ENCODE data around the gene DPEP1. TPM values are rescaled to one million over a fixed set of nuclear protein-coding genes. Genes with fewer than 3 reads are reported as not detected.
"Not testable (repeated sequence)": the region's sequence is repeated elsewhere in the genome, so short reads cannot be mapped to it uniquely, and the experiment has no call there.

Gene DPEP1
- total RNA-seq, 6 experiments from 2014 or later: 0.93 TPM; not detected in 5

GRCh38 chr16:89586853-89587252 lies 26.6 kb upstream of the DPEP1 start:
- intact Hi-C loops (cut with DNase I): no loop called here
- Histone ChIP-seq H3K27me3 (no peaks in the 10 kb centered on the region), H3K36me3 (no peaks in the 10 kb centered on the region), H3K27ac (no peak overlapping the region), H3K4me1 (peaks cover 0 to 8% (median 3%) of the 10 kb centered on the region in 4 donors), H3K9me3 (no peaks in the 10 kb centered on the region), H3K4me3 (no peak overlapping the region)
- WGBS (ENCODE audit: insufficient coverage, low coverage, low lambda C conversion rate, missing lambda C conversion rate): 33% methylated on average over 1 of the region's 25 CpGs
- ATAC-seq (peak in 1 of 4 donors; percentile 3), DNase-seq (no peak)
- TF ChIP-seq CTCF (IDR thresholded peaks at IDR 0.05) (no peak), POLR2A (IDR thresholded peaks at IDR 0.05) (no peak)

GRCh38 chr16:89587676-89588075 lies 25.8 kb upstream of the DPEP1 start:
- ATAC-seq; H3K4me1 ChIP-seq; H3K4me3 ChIP-seq; H3K27ac ChIP-seq; H3K36me3 ChIP-seq; H3K27me3 ChIP-seq; H3K9me3 ChIP-seq; DNase-seq; intact Hi-C loops (cut with DNase I): not testable (repeated sequence)
- WGBS (ENCODE audit: insufficient coverage, low coverage, low lambda C conversion rate, missing lambda C conversion rate): no CpG with 5 or more reads among the region's 36 CpGs

- ATAC-seq (no peak), DNase-seq (no peak)
- TF ChIP-seq POLR2A (IDR thresholded peaks at IDR 0.05): no peak
- TF ChIP-seq CTCF (IDR thresholded peaks at IDR 0.05): no peak
- Histone ChIP-seq H3K36me3 (no peaks in the 10 kb centered on the region), H3K27me3 (no peaks in the 10 kb centered on the region), H3K27ac (no peak overlapping the region), H3K9me3 (no peaks in the 10 kb centered on the region), H3K4me3 (no peak overlapping the region), H3K4me1 (no peaks in the 10 kb centered on the region)
- intact Hi-C loops (cut with DNase I): no loop called here
- 95% methylated on average over 7 of the region's 26 CpGs for WGBS (ENCODE audit: insufficient coverage, low coverage, low lambda C conversion rate, missing lambda C conversion rate)
Measured at GRCh38 chr16:89588413-89589109, 24.9 kb upstream of the DPEP1 start.

GRCh38 chr16:89589241-89589926 lies 24.1 kb upstream of the DPEP1 start:
- DNase-seq: no peak
- Histone ChIP-seq H3K36me3 (no peaks in the 10 kb centered on the region), H3K27me3 (no peaks in the 10 kb centered on the region), H3K4me3 (no peak overlapping the region), H3K27ac (no peak overlapping the region), H3K4me1 (no peaks in the 10 kb centered on the region), H3K9me3 (no peaks in the 10 kb centered on the region)
- TF ChIP-seq POLR2A (IDR thresholded peaks at IDR 0.05): no peak
- TF ChIP-seq CTCF (IDR thresholded peaks at IDR 0.05): no peak
- intact Hi-C loops (cut with DNase I): no loop called here
- ATAC-seq: no peak
- WGBS (ENCODE audit: insufficient coverage, low coverage, low lambda C conversion rate, missing lambda C conversion rate): 94% methylated on average over 6 of the region's 21 CpGs

GRCh38 chr16:89593841-89594240 lies 19.6 kb upstream of the DPEP1 start:
- Histone ChIP-seq H3K4me1 (no peaks in the 10 kb centered on the region), H3K27me3 (no peaks in the 10 kb centered on the region), H3K27ac (no peak overlapping the region), H3K36me3 (no peaks in the 10 kb centered on the region), H3K4me3 (no peak overlapping the region), H3K9me3 (no peaks in the 10 kb centered on the region)
- DNase-seq (no peak), ATAC-seq (no peak)
- TF ChIP-seq CTCF (IDR thresholded peaks at IDR 0.05) (no peak), POLR2A (IDR thresholded peaks at IDR 0.05) (no peak)
- intact Hi-C loops (cut with DNase I): no loop called here
- 73% methylated on average over 15 of the region's 15 CpGs for WGBS (ENCODE audit: insufficient coverage, low coverage, low lambda C conversion rate, missing lambda C conversion rate)
